Prostate gland (tissue), 2 donors: Measurements from ENCODE around the gene TAF10. TPM values are rescaled to one million over a fixed set of nuclear protein-coding genes. Genes with fewer than 3 reads are reported as not detected.

Source experiments
- DNase-seq: peaks from one replicate; pipeline ENCODE4 v3.0.0-alpha.2; 2019; ENCODE audit warnings: low spot score
- H3K27ac ChIP-seq, 2 donors: fragments of 200-600 bp; sonication (generic); 2 replicates each; pipeline ENCODE4 v1.5.1; 2017 to 2019
- H3K27me3 ChIP-seq: fragments of 200-600 bp; sonication (generic); replicated peaks from 2 replicates; pipeline ENCODE4 v1.5.1; 2019; ENCODE audit not compliant: insufficient read depth
- H3K36me3 ChIP-seq, 2 donors: fragments of 200-600 bp; sonication (generic); 1 replicate in 1 of 2; 2 replicates in 1 of 2; pipeline versions ENCODE4 v1.5.1 to v1.8.1; 2017 to 2019
- H3K4me1 ChIP-seq: fragments of 200-600 bp; sonication (generic); replicated peaks from 2 replicates; pipeline ENCODE4 v1.5.1; 2019
- H3K4me3 ChIP-seq, 2 donors: fragments of 200-600 bp; sonication (generic); 2 replicates each; pipeline ENCODE4 v1.5.1; 2017 to 2019
- H3K9me3 ChIP-seq: fragments of 200-600 bp; sonication (generic); 2 replicates; pipeline ENCODE4 v1.5.1; 2017
- POLR2A ChIP-seq: fragments of 450-650 bp; IDR thresholded peaks from one replicate; pipeline ENCODE4 v1.6.1; 2016; ENCODE audit warnings: antibody characterized with exemption, mild to moderate bottlenecking
- POLR2AphosphoS5 ChIP-seq: sonication (generic); formaldehyde crosslinking; IDR thresholded peaks from one replicate; pipeline ENCODE4 v1.6.1; 2017; ENCODE audit warnings: antibody characterized with exemption
- WGBS: methylation state at CpG from one replicate; pipeline ENCODE4 v1.1.5; 2018; 5-methylcytosine and 5-hydroxymethylcytosine counted together
- intact Hi-C: fragments of 100-400 bp; cut with DNase I; formaldehyde crosslinking; loops from one replicate; pipeline ENCODE4 v1.14.2; 2022
- total RNA-seq, 2 donors: library from RNA; depleted of rRNA; stranded (reverse); fragments of >200 nt; gene quantifications; one replicate each; pipeline ENCODE4 v1.1.0, GENCODE V29; 2016
- TF ChIP-seq, protein P1 (sequence below), 4 experiments: fragments of 200-600 bp in 2 of 4; fragments of 450-650 bp in 2 of 4; sonication (generic) in 2 of 4; IDR thresholded peaks; 1 replicate in 3 of 4; 2 replicates in 1 of 4; pipeline ENCODE4 v1.5.1; 2016 to 2019; ENCODE audit warnings: antibody characterized with exemption in 4 of 4, mild to moderate bottlenecking in 2 of 4, moderate library complexity in 2 of 4

The TAF10 gene
- total RNA-seq, 2 donors from 2014 or later, result 130 to 193 TPM

DNA sequence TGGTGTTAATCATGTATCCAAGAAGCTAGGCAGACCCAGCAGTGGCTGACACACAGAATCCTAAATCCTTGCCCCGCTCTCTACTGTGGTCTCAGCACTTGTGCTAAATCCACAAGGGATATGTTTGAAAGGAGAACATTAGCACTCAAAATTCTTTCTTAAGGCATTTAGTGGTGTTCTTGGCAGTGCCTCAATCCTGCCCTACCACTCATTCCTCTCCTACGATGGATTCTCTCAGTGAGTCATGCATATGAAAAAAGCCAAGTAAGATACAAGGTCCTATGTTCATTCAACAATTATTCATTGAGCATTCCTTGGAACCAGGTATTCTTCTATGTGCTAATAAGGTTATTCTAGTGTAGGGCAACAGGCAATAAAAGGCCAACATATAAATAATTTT is 39.8 kb downstream of the TAF10 start:
- TF ChIP-seq POLR2A (no peak), POLR2AphosphoS5 (no peak)
- TF ChIP-seq, protein P1, sequence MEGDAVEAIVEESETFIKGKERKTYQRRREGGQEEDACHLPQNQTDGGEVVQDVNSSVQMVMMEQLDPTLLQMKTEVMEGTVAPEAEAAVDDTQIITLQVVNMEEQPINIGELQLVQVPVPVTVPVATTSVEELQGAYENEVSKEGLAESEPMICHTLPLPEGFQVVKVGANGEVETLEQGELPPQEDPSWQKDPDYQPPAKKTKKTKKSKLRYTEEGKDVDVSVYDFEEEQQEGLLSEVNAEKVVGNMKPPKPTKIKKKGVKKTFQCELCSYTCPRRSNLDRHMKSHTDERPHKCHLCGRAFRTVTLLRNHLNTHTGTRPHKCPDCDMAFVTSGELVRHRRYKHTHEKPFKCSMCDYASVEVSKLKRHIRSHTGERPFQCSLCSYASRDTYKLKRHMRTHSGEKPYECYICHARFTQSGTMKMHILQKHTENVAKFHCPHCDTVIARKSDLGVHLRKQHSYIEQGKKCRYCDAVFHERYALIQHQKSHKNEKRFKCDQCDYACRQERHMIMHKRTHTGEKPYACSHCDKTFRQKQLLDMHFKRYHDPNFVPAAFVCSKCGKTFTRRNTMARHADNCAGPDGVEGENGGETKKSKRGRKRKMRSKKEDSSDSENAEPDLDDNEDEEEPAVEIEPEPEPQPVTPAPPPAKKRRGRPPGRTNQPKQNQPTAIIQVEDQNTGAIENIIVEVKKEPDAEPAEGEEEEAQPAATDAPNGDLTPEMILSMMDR (IDR thresholded peaks at IDR 0.05), result no peak
- Histone ChIP-seq H3K4me1 (no peaks in the 10 kb centered on the region), H3K36me3 (no peaks in the 10 kb centered on the region), H3K9me3 (no peaks in the 10 kb centered on the region), H3K27me3 (no peaks in the 10 kb centered on the region), H3K4me3 (no peak overlapping the region), H3K27ac (no peak overlapping the region)
- DNase-seq, result no peak
- intact Hi-C loops, result no loop called here
- WGBS, result 55% methylated on average over 2 of the region's 2 CpGs

DNA sequence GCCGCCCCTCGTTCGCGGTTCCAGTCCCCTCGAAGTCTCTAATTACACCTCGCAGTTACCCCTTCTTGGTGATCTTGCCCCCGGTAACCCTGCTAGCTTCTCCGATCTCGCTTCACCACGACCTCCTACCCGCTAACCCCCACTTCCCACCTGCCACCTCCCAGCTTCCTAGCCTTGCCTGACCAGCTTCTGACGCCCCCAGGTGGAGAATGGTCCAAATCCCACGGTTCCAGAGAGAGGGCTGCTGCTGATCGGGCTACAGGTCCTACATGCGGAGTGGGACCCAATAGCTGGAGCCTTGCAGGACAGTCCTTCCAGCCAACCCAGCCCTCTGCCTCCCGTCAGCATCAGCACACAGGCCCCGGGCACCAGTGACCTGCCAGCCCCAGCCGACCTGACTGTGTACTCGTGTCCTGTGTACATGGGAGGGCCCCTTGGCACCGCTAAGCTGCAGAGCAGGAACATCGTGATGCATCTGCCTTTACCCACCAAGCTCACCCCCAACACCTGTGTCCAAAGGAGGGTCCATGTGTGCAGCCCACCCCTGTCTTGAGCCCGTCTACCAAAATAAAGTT is 40.5 kb downstream of the TAF10 start:
- DNase-seq, result no peak
- H3K4me3 ChIP-seq, result no peak overlapping the region
- no peak for TF ChIP-seq POLR2A
- TF ChIP-seq, protein P1 (IDR thresholded peaks at IDR 0.05), result no peak
- no peak for TF ChIP-seq POLR2AphosphoS5
- no peaks in the 10 kb centered on the region for H3K27me3 ChIP-seq
- intact Hi-C loops, result no loop called here
- H3K27ac ChIP-seq, result no peak overlapping the region
- H3K36me3 ChIP-seq, result no peaks in the 10 kb centered on the region
- no peaks in the 10 kb centered on the region for H3K9me3 ChIP-seq
- 88% methylated on average over 22 of the region's 22 CpGs for WGBS
- no peaks in the 10 kb centered on the region for H3K4me1 ChIP-seq

DNA sequence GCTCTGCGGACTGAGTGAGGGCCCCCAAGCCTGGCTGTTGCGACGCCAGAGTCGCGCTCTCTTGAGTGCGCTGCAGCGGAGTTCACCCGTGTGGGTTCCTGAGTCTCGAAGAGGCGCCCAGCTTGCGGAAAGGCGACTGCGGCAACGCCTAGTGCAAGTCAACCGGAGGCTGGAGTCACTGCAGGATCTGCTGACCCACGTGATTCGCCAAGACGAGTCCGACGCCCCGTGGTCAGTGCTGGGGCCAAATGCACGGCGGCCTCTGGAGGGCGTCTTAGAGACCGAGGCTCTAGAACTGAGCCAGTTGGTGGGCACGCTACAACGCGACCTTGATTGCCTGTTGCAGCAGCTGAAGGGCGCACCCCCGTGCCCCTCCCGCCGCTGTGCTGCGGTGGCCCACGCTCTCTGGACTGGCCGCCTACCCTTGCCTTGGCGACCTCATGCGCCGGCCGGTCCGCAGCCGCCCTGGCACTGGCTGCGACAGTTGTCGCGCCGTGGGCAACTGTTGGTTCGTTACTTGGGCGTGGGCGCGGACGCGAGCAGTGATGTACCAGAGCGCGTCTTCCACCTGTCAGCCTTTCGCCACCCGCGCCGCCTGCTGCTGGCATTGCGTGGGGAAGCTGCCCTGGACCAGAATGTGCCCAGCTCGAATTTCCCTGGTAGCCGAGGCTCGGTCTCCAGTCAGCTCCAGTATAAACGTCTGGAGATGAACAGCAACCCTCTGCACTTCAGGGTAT is 41.2 kb downstream of the TAF10 start:
- no peaks in the 10 kb centered on the region for H3K9me3 ChIP-seq
- DNase-seq, result no peak
- H3K4me1 ChIP-seq, result no peaks in the 10 kb centered on the region
- H3K27me3 ChIP-seq, result no peaks in the 10 kb centered on the region
- intact Hi-C loops, result no loop called here
- TF ChIP-seq, protein P1 (IDR thresholded peaks at IDR 0.05), result no peak
- no peak for TF ChIP-seq POLR2A
- TF ChIP-seq POLR2AphosphoS5, result no peak
- no peak overlapping the region for H3K4me3 ChIP-seq
- no peak overlapping the region for H3K27ac ChIP-seq
- WGBS, result 88% methylated on average over 56 of the region's 62 CpGs
- H3K36me3 ChIP-seq, result no peaks in the 10 kb centered on the region

DNA sequence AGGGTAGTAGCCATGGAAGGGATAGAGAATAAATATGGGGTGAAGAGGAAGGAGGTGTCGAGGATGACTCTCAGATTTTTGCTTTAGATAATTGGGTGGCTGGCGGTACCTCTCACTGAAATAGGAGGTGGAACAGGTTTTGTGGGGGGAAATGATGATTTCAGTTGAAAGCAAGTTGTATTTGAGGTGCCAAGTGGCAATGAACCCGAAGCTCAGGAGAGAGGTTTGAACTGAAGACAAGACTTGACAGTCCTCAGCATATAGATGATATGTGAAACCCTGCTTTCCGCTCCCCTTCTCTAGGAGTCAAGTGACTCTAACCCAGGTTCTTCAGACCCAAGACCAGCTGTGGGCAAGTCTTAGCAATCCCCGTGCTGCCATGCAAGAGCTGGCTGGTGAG is 42.3 kb downstream of the TAF10 start:
- no peak for DNase-seq
- H3K36me3 ChIP-seq, result no peaks in the 10 kb centered on the region
- TF ChIP-seq, protein P1 (IDR thresholded peaks at IDR 0.05), result no peak
- TF ChIP-seq POLR2A (no peak), POLR2AphosphoS5 (no peak)
- no peak overlapping the region for H3K27ac ChIP-seq
- H3K27me3 ChIP-seq, result no peaks in the 10 kb centered on the region
- intact Hi-C loops, result no loop called here
- no peaks in the 10 kb centered on the region for H3K9me3 ChIP-seq
- 81% methylated on average over 5 of the region's 5 CpGs for WGBS
- no peaks in the 10 kb centered on the region for H3K4me1 ChIP-seq
- no peak overlapping the region for H3K4me3 ChIP-seq
